ENCODE results near the gene TAC3.
"Not testable (repeated sequence)": the region's sequence is repeated elsewhere in the genome, so short reads cannot be mapped to it uniquely, and the experiment has no call there.

Gene TAC3

GRCh38 chr12:56982578-56983236 is 33.6 kb downstream of the TAC3 start:
- not testable (repeated sequence) for DNase-seq (ENCODE audit: low read depth)

DNA sequence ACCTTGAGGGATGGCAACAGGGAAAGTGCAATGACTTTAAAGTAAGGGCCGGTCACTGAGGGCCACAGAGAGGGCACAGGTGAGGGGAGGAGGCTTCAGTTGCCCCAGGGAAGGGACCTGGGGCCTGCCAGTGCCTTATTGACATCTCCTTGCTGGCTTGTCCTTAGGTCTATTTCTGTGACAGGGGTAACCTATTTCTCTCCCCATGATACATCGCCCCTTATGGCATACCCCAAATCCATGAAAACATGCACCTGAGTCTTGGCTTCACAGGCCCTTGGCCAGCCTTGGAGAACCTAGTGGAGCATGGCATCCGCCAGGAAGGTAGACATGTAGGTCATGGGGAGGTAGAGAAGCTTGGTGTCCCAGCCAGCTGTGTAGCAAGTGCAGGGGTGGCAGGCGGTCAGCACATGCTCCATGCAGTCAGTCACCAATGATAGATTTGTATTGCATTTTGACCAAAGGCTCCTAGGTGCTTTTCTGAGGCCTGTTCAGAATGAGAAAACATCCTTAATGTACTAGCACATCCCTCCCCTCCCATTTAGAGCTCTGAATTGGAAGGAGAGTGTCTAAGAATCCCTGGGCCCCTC is 35.3 kb downstream of the TAC3 start:
- no peak for DNase-seq (ENCODE audit: low read depth)

- DNase-seq (ENCODE audit: low read depth), result no peak
These were observed 36.1 kb downstream of the TAC3 start for GRCh38 chr12:56980268-56980667.

- no peak for DNase-seq (ENCODE audit: low read depth)
These were observed 36.7 kb downstream of the TAC3 start for GRCh38 chr12:56979628-56980027.

- no peak for DNase-seq (ENCODE audit: low read depth)
These were observed 37.8 kb downstream of the TAC3 start for GRCh38 chr12:56978397-56979138.

DNA sequence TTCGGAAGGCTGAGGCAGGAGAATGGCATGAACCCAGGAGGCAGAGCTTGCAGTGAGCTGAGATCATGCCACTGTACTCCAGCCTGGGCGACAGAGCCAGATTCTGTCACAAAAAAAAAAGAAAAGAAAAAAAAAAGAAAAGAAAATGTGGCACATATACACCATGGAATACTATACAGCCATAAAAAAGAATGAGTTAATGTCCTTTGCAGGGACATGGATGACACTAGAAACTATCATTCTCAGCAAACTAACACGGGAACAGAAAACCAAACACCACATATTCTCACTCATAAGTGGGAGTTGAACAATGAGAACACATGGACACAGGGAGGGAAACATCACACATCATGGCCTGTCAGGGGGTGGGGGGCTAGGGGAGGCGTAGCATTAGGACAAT is 39.0 kb downstream of the TAC3 start:
- not testable (repeated sequence) for DNase-seq (ENCODE audit: low read depth)

DNA sequence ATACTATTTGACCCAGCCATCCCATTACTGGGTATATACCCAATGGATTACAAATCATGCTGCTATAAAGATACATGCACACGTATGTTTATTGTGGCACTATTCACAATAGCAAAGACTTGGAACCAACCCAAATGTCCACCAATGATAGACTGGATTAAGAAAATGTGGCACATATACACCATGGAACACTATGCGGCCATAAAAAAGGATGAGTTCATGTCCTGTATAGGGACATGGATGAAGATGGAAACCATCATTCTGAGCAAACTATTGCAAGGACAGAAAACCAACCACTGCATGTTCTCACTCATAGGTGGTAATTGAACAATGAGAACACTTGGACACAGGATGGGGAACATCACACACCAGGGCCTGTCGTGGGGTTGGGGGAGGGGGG is 42.1 kb downstream of the TAC3 start:
- not testable (repeated sequence) for DNase-seq (ENCODE audit: low read depth)

DNA sequence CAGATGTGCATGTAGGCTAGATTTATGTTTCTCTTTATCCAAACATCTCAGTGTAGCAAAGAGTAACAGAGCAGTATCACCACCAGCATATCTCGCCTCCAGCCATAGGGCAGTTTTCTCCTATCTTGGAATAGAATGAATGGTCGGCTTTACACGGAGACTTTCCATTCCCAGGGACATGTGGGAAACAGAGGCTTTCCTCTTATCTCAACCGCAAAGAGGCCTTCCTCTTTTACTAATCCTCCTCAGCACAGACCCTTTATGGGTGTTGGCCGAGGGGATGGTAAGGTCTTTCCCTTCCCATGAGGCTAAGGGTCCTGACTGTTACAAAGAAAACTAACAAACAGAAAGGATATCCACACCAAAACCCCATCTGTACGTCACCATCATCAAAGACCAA is 47.4 kb downstream of the TAC3 start:
- DNase-seq (ENCODE audit: low read depth), result peak; percentile 16

- not testable (repeated sequence) for DNase-seq (ENCODE audit: low read depth)
These were observed 50.2 kb downstream of the TAC3 start for GRCh38 chr12:56965997-56966642.

DNA sequence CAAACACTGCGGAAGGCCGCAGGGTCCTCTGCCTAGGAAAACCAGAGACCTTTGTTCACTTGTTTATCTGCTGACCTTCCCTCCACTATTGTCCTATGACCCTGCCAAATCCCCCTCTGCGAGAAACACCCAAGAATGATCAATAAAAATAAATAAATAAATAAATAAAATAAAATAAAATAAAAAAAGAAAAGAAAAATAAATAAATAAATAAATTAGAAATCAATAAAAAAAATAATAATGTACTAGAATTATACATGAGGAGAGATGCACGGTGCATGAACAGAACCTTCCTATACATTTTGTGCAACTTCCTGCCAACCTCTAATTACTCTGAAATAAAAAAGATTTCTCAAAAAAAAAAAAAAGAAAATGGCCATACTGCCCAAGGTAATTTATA is 51.2 kb downstream of the TAC3 start:
- not testable (repeated sequence) for DNase-seq (ENCODE audit: low read depth)

GRCh38 chr12:56963557-56963956 is 52.8 kb downstream of the TAC3 start:
- DNase-seq (ENCODE audit: low read depth), result not testable (repeated sequence)

DNA sequence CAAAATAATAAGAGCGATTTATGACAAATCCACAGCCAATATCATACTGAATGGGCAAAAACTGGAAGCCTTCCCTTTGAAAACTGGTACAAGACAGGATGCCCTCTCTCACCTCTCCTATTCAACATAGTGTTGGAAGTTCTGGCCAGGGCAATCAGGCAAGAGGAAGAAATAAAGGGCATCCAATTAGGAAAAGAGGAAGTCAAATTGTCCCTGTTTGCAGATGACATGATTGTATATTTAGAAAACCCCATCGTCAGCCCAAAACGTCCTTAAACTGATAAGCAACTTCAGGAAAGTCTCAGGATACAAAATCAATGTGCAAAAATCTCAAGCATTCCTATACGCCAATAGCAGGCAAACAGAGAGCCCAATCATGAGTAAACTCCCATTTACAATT is 54.1 kb downstream of the TAC3 start:
- DNase-seq (ENCODE audit: low read depth), result not testable (repeated sequence)
